ENCODE results near the gene WDR62.

The WDR62 gene

DNA sequence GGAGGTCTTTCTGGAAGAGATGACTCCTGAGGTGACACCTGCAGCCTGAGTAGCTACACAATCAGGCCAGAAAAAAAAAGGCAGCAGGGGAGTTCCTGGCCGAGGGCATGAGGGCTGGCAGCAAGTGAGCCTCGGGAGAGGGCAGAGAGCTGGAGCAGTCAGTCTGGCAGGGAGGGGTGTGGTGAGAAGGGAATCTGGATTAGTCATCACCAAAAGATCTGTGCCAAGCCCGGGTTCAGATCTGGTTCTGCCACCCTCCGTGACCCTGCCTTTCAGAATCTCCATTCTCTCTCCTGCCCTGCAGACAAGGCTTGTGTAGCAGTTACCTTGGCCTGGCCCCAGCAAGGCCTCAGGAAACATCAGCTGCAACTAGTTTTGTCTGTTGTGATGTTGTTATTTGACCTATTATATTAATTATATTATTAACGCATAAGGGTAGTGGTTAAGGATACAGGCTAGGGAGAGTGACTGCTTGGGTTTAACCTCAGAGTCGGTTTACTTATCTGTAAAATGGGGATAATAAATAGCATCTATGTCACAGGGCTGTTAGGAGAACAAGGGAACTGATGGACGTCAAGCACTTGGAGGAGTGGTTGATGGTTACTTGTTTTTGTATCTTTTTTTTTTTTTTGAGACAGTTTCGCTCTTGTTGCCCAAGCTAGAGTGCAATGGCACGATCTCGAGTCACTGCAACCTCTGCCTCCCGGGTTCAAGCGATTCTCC is 82.4 kb downstream of the WDR62 start:
- no peak overlapping the region for H3K4me3 ChIP-seq (ENCODE audit: low read depth, low read length)
- peak; percentile 37 for DNase-seq (ENCODE audit: low read depth)
- TF ChIP-seq, protein P1, sequence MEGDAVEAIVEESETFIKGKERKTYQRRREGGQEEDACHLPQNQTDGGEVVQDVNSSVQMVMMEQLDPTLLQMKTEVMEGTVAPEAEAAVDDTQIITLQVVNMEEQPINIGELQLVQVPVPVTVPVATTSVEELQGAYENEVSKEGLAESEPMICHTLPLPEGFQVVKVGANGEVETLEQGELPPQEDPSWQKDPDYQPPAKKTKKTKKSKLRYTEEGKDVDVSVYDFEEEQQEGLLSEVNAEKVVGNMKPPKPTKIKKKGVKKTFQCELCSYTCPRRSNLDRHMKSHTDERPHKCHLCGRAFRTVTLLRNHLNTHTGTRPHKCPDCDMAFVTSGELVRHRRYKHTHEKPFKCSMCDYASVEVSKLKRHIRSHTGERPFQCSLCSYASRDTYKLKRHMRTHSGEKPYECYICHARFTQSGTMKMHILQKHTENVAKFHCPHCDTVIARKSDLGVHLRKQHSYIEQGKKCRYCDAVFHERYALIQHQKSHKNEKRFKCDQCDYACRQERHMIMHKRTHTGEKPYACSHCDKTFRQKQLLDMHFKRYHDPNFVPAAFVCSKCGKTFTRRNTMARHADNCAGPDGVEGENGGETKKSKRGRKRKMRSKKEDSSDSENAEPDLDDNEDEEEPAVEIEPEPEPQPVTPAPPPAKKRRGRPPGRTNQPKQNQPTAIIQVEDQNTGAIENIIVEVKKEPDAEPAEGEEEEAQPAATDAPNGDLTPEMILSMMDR (conservative IDR thresholded peaks at IDR 0.05; ENCODE audit: low read depth, low read length): no peak

DNA sequence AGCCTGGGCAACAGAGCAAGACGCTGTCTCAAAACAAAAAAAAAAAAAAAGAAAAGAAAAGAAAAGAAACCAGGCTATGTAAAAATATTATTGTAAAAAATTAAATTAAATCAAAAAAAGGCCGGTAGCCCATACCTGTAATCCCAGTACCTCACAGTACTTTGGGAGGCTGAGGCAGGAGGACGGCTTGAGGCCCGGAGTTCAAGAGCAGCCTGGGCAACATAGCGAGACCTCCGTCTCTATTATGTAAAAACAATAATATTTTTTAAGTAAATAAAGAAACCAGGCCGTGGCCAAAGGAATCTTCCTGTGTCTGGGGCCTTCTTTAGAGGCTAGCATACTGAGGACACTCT is 84.4 kb downstream of the WDR62 start:
- TF ChIP-seq, protein P1 (conservative IDR thresholded peaks at IDR 0.05; ENCODE audit: low read depth, low read length): no peak
- peak overlapping the region; percentile 75 for H3K4me3 ChIP-seq (ENCODE audit: low read depth, low read length)
- no peak for DNase-seq (ENCODE audit: low read depth)

DNA sequence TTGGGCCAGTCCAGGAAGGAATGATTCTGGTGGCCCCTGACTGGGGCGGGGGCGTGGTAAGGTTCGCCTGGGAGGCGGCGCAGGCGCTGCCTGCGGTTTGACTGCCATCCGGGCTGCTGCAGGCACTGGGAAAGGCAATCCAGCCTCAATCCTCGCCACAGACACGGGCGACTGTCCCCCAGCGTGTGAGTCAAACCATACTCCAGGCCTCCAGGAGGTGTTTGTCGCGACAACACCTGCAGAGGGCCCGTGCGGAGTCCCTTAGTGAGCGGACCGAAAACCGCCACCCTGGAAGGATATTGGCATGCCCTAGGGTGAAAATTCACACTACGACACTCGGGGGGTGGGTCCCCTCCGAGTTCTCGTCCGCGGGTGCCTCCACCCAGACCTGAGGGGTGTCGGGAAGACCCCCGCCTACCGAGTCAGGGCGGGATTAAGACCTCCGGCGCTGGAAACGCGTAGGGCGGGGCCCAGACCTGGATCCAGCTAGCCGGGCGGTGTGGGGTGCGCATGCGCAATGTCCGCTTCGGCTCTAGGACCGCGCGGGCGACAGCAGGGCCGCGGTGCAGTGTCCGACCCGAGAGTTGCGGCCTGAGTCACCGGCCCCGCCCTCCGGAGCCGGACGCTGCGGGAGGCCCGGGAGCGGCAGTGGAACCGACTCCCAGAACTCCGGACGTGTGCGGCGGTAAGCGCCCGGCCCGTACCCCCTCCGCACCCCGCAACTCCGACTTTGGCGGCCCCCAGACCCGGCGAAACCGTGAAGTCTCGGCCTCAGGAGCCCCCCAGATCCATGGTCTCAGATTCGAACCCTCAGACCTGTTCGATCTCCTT is 85.0 kb downstream of the WDR62 start, which contains the start of gene CAPNS1:
Gene CAPNS1 (plus strand): TSS at position 594 of the 831 bp plus-strand sequence. CDS start 946 bp downstream, outside the sequence.
- TF ChIP-seq, protein P1 (conservative IDR thresholded peaks at IDR 0.05; ENCODE audit: low read depth, low read length): no peak
- peak; percentile 97 for DNase-seq (ENCODE audit: low read depth)
- peak within 1 kb of the TSS; percentile 75 for H3K4me3 ChIP-seq (ENCODE audit: low read depth, low read length)

DNA sequence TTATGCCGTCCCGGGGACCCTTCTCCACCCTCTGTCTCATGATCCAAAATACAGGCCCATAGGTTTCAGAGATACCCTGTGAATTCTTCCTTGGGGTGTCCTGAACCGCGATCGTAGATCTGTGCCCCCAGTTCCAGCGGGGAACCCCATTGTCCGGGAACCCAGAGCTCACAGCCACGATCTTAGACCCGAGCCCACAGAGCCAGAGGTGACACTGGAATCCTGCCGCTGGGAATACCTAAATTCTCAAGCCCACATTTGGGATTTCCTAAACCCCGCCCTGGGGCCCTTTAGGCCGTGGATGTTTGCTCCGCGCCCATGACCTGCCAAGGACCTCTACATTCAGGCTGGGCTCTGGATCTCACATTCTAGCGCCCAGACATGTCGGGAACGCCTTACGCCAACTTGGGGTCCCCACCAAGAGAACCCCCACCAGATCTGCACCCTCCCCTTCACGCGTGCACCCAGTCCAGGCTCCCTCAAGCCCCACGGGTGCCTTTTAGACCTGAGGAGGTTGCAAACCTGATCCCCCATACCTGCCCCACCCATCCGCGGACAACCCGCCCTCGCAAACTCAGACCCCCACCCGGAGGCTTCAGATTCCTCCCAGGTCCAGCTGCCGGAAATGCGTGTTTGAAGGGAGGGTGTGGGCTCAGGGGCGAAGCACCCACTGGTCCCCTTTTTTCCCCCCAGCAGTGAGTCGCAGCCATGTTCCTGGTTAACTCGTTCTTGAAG is 85.8 kb downstream of the WDR62 start:
- TF ChIP-seq, protein P1 (conservative IDR thresholded peaks at IDR 0.05; ENCODE audit: low read depth, low read length): no peak
- H3K4me3 ChIP-seq (ENCODE audit: low read depth, low read length): peak overlapping the region; percentile 75
- peak; percentile 64 for DNase-seq (ENCODE audit: low read depth)

DNA sequence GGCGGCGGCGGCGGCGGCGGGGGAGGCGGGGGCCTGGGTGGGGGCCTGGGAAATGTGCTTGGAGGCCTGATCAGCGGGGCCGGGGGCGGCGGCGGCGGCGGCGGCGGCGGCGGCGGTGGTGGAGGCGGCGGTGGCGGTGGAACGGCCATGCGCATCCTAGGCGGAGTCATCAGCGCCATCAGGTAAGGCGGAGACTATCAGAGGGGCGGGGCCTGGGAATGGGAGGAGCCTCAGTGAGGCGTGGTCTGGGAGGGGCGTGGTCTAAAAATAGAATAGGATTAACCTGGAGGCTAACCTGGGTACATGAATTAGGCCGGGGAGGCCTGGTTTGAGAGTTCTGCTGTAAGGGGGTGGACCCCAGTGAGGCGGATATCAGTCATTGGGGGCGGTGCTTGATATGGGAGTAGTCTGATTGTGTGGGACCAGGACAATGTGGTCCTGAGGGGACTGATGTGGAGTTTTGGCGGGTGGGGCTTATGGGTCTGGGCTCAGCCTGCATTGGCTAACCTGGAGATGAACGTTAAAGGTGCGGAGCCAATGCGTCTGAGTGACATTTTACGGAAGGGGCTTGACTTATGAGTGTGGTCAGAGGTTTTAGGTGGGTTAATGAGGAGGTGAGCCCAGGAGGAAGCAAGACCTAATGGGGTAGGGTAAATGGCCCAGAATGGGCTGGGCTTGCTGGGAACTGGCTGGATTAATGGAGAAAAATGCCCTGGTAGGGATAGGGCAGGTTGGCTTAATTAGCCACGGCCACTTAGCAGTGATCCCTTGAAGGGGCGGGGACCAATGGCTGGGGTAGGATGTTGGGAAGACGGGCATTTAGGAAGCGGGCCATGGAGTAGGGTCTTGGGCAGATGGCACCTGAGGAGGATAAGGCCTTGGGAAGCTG is 86.6 kb downstream of the WDR62 start:
- H3K4me3 ChIP-seq (ENCODE audit: low read depth, low read length): peak overlapping the region; percentile 75
- DNase-seq (ENCODE audit: low read depth): peak; percentile 90
- TF ChIP-seq, protein P1 (conservative IDR thresholded peaks at IDR 0.05; ENCODE audit: low read depth, low read length): no peak

DNA sequence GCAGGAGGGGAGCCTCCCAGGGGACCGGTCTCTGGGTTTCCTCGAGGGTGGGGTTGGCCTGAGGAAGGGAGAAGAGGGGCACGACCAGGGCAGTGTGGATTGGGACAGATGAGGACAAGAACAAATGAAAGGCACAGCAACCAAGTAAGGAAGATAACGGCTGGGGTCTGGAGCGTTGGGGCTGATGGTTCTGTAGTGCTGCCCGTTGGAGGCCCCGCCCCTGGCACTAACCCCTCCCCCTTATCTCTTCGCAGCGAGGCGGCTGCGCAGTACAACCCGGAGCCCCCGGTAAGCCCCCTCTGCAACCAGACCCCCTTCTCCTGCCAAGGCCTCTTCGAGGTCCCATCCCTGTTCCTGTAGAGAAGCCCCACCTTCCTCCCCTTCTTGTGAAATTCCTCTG is 87.3 kb downstream of the WDR62 start:
- TF ChIP-seq, protein P1 (conservative IDR thresholded peaks at IDR 0.05; ENCODE audit: low read depth, low read length): no peak
- no peak overlapping the region for H3K4me3 ChIP-seq (ENCODE audit: low read depth, low read length)
- no peak for DNase-seq (ENCODE audit: low read depth)
